GM12878 (cell line): ENCODE results near the gene DLX3.

ENCODE experiments used
- BRCA1 ChIP-seq: IDR thresholded peaks from 2 replicates; pipeline ENCODE4 v1.6.1; 2011; ENCODE audit warnings: low read depth, low read length, improper control_type of control experiment
- CBX5 ChIP-seq: sonication (generic); IDR thresholded peaks from 2 replicates; pipeline ENCODE4 v1.6.1; 2016; ENCODE audit warnings: low read depth, moderate library complexity, mild to moderate bottlenecking, inconsistent platforms
- FOXM1 ChIP-seq: IDR thresholded peaks from 2 replicates; pipeline ENCODE4 v1.6.1; 2012; ENCODE audit warnings: low read depth, mild to moderate bottlenecking, inconsistent platforms, low read length, moderate library complexity
- POLR2A ChIP-seq: IDR thresholded peaks from 2 replicates; pipeline ENCODE4 v1.6.1; 2011; ENCODE audit warnings: low read depth, mild to moderate bottlenecking, low read length
- RAD21 ChIP-seq: IDR thresholded peaks from 2 replicates; pipeline ENCODE4 v1.6.1; 2011; ENCODE audit warnings: mild to moderate bottlenecking, low read depth, low read length, moderate library complexity; ENCODE audit not compliant: insufficient read depth
- RFX5 ChIP-seq: IDR thresholded peaks from 2 replicates; pipeline ENCODE4 v1.6.1; 2011; ENCODE audit warnings: low read depth, low read length, improper control_type of control experiment
- ZNF274 ChIP-seq: IDR thresholded peaks from one replicate; pipeline ENCODE4 v1.8.0; 2011; ENCODE audit not compliant: insufficient read length, insufficient read depth
- TF ChIP-seq, protein P1 (sequence below), 3 experiments: IDR thresholded peaks in 2 of 3; conservative IDR thresholded peaks in 1 of 3; 2 replicates each; pipeline ENCODE4 v1.5.1; 2011; ENCODE audit warnings: low read depth in 3 of 3, low read length in 3 of 3, mild to moderate bottlenecking in 3 of 3, control low read depth in 2 of 3, moderate library complexity in 2 of 3, inconsistent platforms in 1 of 3, mixed read lengths in 1 of 3; ENCODE audit not compliant: control insufficient read depth in 2 of 3, insufficient read depth in 1 of 3; ENCODE audit errors: extremely low read depth in 1 of 3
- TF ChIP-seq, protein P2 (sequence below): fragments of 450-650 bp; formaldehyde crosslinking; IDR thresholded peaks from 2 replicates; pipeline ENCODE4 v1.4.0; 2022; ENCODE audit warnings: mild to moderate bottlenecking, moderate library complexity

GRCh38 chr17:50044483-50044882, 49.5 kb upstream of the DLX3 start:
- TF ChIP-seq POLR2A (no peak), BRCA1 (no peak), ZNF274 (no peak), FOXM1 (no peak), RFX5 (no peak), RAD21 (no peak), CBX5 (no peak)
- TF ChIP-seq, protein P1, sequence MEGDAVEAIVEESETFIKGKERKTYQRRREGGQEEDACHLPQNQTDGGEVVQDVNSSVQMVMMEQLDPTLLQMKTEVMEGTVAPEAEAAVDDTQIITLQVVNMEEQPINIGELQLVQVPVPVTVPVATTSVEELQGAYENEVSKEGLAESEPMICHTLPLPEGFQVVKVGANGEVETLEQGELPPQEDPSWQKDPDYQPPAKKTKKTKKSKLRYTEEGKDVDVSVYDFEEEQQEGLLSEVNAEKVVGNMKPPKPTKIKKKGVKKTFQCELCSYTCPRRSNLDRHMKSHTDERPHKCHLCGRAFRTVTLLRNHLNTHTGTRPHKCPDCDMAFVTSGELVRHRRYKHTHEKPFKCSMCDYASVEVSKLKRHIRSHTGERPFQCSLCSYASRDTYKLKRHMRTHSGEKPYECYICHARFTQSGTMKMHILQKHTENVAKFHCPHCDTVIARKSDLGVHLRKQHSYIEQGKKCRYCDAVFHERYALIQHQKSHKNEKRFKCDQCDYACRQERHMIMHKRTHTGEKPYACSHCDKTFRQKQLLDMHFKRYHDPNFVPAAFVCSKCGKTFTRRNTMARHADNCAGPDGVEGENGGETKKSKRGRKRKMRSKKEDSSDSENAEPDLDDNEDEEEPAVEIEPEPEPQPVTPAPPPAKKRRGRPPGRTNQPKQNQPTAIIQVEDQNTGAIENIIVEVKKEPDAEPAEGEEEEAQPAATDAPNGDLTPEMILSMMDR (IDR thresholded peaks at IDR 0.05 in 2 of 3, conservative IDR thresholded peaks at IDR 0.05 in 1 of 3; ENCODE audit: control insufficient read depth in 2 of 3, extremely low read depth in 1 of 3, insufficient read depth in 1 of 3, low read depth in 3 of 3, low read length in 3 of 3), result no peak
- TF ChIP-seq, protein P2, sequence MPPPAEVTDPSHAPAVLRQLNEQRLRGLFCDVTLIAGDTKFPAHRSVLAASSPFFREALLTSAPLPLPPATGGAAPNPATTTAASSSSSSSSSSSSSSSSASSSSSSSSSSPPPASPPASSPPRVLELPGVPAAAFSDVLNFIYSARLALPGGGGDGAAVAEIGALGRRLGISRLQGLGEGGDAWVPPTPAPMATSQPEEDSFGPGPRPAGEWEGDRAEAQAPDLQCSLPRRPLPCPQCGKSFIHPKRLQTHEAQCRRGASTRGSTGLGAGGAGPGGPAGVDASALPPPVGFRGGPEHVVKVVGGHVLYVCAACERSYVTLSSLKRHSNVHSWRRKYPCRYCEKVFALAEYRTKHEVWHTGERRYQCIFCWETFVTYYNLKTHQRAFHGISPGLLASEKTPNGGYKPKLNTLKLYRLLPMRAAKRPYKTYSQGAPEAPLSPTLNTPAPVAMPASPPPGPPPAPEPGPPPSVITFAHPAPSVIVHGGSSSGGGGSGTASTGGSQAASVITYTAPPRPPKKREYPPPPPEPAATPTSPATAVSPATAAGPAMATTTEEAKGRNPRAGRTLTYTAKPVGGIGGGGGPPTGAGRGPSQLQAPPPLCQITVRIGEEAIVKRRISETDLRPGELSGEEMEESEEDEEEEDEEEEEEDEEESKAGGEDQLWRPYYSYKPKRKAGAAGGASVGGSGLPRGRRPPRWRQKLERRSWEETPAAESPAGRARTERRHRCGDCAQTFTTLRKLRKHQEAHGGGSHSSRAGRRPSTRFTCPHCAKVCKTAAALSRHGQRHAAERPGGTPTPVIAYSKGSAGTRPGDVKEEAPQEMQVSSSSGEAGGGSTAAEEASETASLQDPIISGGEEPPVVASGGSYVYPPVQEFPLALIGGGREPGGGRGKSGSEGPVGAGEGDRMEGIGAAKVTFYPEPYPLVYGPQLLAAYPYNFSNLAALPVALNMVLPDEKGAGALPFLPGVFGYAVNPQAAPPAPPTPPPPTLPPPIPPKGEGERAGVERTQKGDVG (CRISPR knock-in tag), result no peak
